Endodermal cell (in vitro differentiated cells): ENCODE data around the gene LIMS2. TPM values are rescaled to one million over a fixed set of nuclear protein-coding genes. Genes with fewer than 3 reads are reported as not detected.

Experiments
- DNase-seq: peaks from one replicate; pipeline ENCODE4 v3.0.0-alpha.2; 2017
- H3K27ac ChIP-seq: 2 replicates; pipeline ENCODE4 v1.5.1; 2013; ENCODE audit warnings: mild to moderate bottlenecking, low read depth, low read length, moderate library complexity
- H3K27me3 ChIP-seq: 2 replicates; pipeline ENCODE4 v1.6.1; 2013; ENCODE audit warnings: mild to moderate bottlenecking, low read length, moderate library complexity; ENCODE audit not compliant: insufficient read depth, control insufficient read depth, poor library complexity, severe bottlenecking
- H3K36me3 ChIP-seq: 2 replicates; pipeline ENCODE4 v1.7.0; 2013; ENCODE audit warnings: mild to moderate bottlenecking, low read length, moderate library complexity; ENCODE audit not compliant: control insufficient read depth, insufficient read depth
- H3K4me1 ChIP-seq: one replicate; pipeline ENCODE4 v1.7.0; 2013; ENCODE audit warnings: low read length; ENCODE audit not compliant: control insufficient read depth, insufficient read depth
- H3K4me3 ChIP-seq: 2 replicates; pipeline ENCODE4 v1.5.1; 2013; ENCODE audit warnings: mild to moderate bottlenecking, low read length, moderate library complexity
- H3K9ac ChIP-seq: 2 replicates; pipeline ENCODE4 v1.6.1; 2013; ENCODE audit warnings: mild to moderate bottlenecking, low read length, moderate library complexity; ENCODE audit not compliant: poor library complexity, severe bottlenecking; ENCODE audit errors: extremely low read depth
- H3K9me3 ChIP-seq: 2 replicates; pipeline ENCODE4 v1.6.1; 2013; ENCODE audit warnings: mild to moderate bottlenecking, low read length, moderate library complexity; ENCODE audit not compliant: control insufficient read depth
- H3K27ac Mint-ChIP-seq: 2 replicates; pipeline ENCODE4 v1.8.0; 2020; ENCODE audit warnings: mixed read lengths
- H3K27me3 Mint-ChIP-seq: 2 replicates; pipeline ENCODE4 v1.8.0; 2021; ENCODE audit warnings: mild to moderate bottlenecking, mixed read lengths; ENCODE audit not compliant: insufficient read depth
- H3K36me3 Mint-ChIP-seq: 2 replicates; pipeline ENCODE4 v1.8.0; 2020; ENCODE audit warnings: low read depth, mixed read lengths
- H3K4me1 Mint-ChIP-seq: 2 replicates; pipeline ENCODE4 v1.8.0; 2020; ENCODE audit warnings: mixed read lengths
- H3K4me3 Mint-ChIP-seq: 2 replicates; pipeline ENCODE4 v1.8.0; 2020; ENCODE audit warnings: mild to moderate bottlenecking, moderate library complexity, mixed read lengths
- H3K9me3 Mint-ChIP-seq: 2 replicates; pipeline ENCODE4 v1.8.0; 2020; ENCODE audit warnings: mild to moderate bottlenecking, mixed read lengths
- CTCF ChIP-seq: fragments of 200-600 bp; sonication (generic); conservative IDR thresholded peaks from 2 replicates; pipeline ENCODE4 v1.5.0; 2021; ENCODE audit warnings: antibody characterized with exemption, mild to moderate bottlenecking
- WGBS, 2 experiments: methylation state at CpG; one replicate each; pipeline versions ENCODE4 v1.1.5 to v1.1.7; 2013; ENCODE audit warnings: missing lambda C conversion rate in 2 of 2, mixed read lengths in 1 of 2; ENCODE audit not compliant: insufficient coverage in 1 of 2, insufficient read length in 1 of 2; 5-methylcytosine and 5-hydroxymethylcytosine counted together
- total RNA-seq, 2 donors: library from RNA; stranded (reverse); fragmentation: NEBNext Ultra II Directional in 1 of 2; extraction: Animal tissue kit (Norgen Biotek cat#: 25700) in 1 of 2; gene quantifications; 2 replicates in 1 of 2; 3 replicates in 1 of 2; pipeline ENCODE4 v1.2.1, GENCODE V29; 2021

Gene LIMS2
- total RNA-seq, 2 donors from 2014 or later, result 3.9 to 9.8 TPM

GRCh38 chr2:127632592-127633489 is 42.5 kb downstream of the LIMS2 start:
- peaks cover under 1% of the 10 kb centered on the region for H3K4me1 ChIP-seq
- TF ChIP-seq CTCF, result no peak
- H3K27ac ChIP-seq, result no peak overlapping the region
- Mint-ChIP-seq H3K27me3 (no peaks in the 10 kb centered on the region), H3K36me3 (no peaks in the 10 kb centered on the region), H3K4me1 (peaks cover 6% of the 10 kb centered on the region), H3K9me3 (no peaks in the 10 kb centered on the region), H3K4me3 (no peak overlapping the region), H3K27ac (no peak overlapping the region)
- 86 to 96% methylated on average over 15 to 25 of the region's 25 CpGs for WGBS, 2 experiments
- H3K9ac ChIP-seq, result no peak overlapping the region
- H3K27me3 ChIP-seq, result no peaks in the 10 kb centered on the region
- no peak overlapping the region for H3K4me3 ChIP-seq
- no peaks in the 10 kb centered on the region for H3K36me3 ChIP-seq
- no peak for DNase-seq
- H3K9me3 ChIP-seq, result no peaks in the 10 kb centered on the region

- H3K4me3 Mint-ChIP-seq, result no peak overlapping the region
- Histone ChIP-seq H3K9me3 (no peaks in the 10 kb centered on the region), H3K27ac (no peak overlapping the region), H3K9ac (no peak overlapping the region), H3K4me3 (no peak overlapping the region), H3K36me3 (no peaks in the 10 kb centered on the region), H3K4me1 (no peaks in the 10 kb centered on the region), H3K27me3 (no peaks in the 10 kb centered on the region)
- DNase-seq, result no peak
- no peak for TF ChIP-seq CTCF
- H3K4me1 Mint-ChIP-seq, result peaks cover 5% of the 10 kb centered on the region
- H3K36me3 Mint-ChIP-seq, result no peaks in the 10 kb centered on the region
- no peaks in the 10 kb centered on the region for H3K9me3 Mint-ChIP-seq
- H3K27ac Mint-ChIP-seq, result no peak overlapping the region
- WGBS, 2 experiments, result 82 to 93% methylated on average over 8 to 17 of the region's 17 CpGs
- H3K27me3 Mint-ChIP-seq, result no peaks in the 10 kb centered on the region
These were observed 43.2 kb downstream of the LIMS2 start for GRCh38 chr2:127631997-127632581.

- no peaks in the 10 kb centered on the region for H3K36me3 ChIP-seq
- no peak overlapping the region for H3K27ac ChIP-seq
- 88 to 100% methylated on average over 7 to 16 of the region's 16 CpGs for WGBS, 2 experiments
- no peaks in the 10 kb centered on the region for H3K4me1 ChIP-seq
- Mint-ChIP-seq H3K9me3 (no peaks in the 10 kb centered on the region), H3K36me3 (no peaks in the 10 kb centered on the region), H3K4me3 (no peak overlapping the region), H3K27ac (no peak overlapping the region), H3K27me3 (no peaks in the 10 kb centered on the region), H3K4me1 (peaks cover 5% of the 10 kb centered on the region)
- no peaks in the 10 kb centered on the region for H3K27me3 ChIP-seq
- H3K9ac ChIP-seq, result no peak overlapping the region
- TF ChIP-seq CTCF, result no peak
- DNase-seq, result no peak
- H3K4me3 ChIP-seq, result no peak overlapping the region
- no peaks in the 10 kb centered on the region for H3K9me3 ChIP-seq
These were observed 43.8 kb downstream of the LIMS2 start for GRCh38 chr2:127631541-127631996.
